HUES48 (cell line): ENCODE measurements around the gene FCN1.

Experiments used
- H3K27ac ChIP-seq: one replicate; pipeline ENCODE4 v1.7.0; 2013; ENCODE audit warnings: low read depth, low read length, inconsistent platforms
- H3K27me3 ChIP-seq: 2 replicates; pipeline ENCODE4 v1.6.1; 2013; ENCODE audit warnings: mild to moderate bottlenecking, low read length; ENCODE audit not compliant: control insufficient read depth, insufficient read depth
- H3K36me3 ChIP-seq: 2 replicates; pipeline ENCODE4 v1.6.1; 2013; ENCODE audit warnings: low read length; ENCODE audit not compliant: control insufficient read depth, insufficient read depth
- H3K4me1 ChIP-seq: 2 replicates; pipeline ENCODE4 v1.6.1; 2013; ENCODE audit warnings: mild to moderate bottlenecking, low read length; ENCODE audit not compliant: control insufficient read depth, insufficient read depth
- H3K4me3 ChIP-seq: 2 replicates; pipeline ENCODE4 v1.5.1; 2013; ENCODE audit warnings: mild to moderate bottlenecking, low read depth, low read length
- H3K9ac ChIP-seq: 2 replicates; pipeline ENCODE4 v1.6.1; 2013; ENCODE audit warnings: mild to moderate bottlenecking, low read depth, low read length, moderate library complexity
- H3K9me3 ChIP-seq: 2 replicates; pipeline ENCODE4 v1.6.1; 2013; ENCODE audit warnings: low read length; ENCODE audit not compliant: control insufficient read depth, insufficient read depth

Gene FCN1

GRCh38 chr9:134895097-134895496 is 22.6 kb downstream of the FCN1 start:
- Histone ChIP-seq H3K9me3 (no peaks in the 10 kb centered on the region; the same call in 1 of the 2 replicates), H3K4me3 (no peak overlapping the region), H3K4me1 (no peaks in the 10 kb centered on the region), H3K27me3 (no peaks in the 10 kb centered on the region), H3K9ac (no peak overlapping the region), H3K36me3 (no peaks in the 10 kb centered on the region), H3K27ac (no peak overlapping the region)

DNA sequence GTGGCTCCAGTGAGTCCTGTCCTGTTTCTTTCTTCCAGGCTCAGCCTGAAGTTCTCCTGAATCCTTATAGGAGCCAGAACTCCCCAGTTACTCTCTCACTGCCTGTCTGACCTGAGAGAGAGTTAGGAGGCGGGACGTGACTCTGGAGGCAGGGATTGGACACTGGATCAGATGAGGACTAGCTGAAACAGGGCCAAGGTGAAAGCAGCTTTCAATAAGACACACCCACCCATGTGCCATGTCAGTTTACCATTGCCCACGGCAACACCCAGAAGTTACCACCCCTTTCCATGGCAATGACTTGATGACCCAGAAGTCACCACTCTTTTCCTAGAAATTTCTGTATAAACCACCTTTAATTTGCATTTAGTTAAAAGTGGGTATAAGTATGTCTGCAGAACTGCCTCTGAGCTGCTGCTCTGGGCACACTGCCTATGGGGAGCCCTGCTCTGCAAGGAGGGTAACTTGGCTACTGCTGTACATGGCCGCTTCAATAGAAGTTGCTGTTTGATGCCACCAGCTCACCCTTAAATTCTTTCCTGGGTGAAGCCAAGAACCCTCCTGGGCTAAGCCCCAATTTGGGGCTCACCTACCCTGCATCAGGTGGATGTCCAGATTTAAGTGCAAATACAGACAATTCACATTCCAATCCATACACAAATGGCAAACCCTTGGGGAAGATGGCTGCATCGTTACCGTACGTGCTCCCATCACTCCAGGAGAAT is 23.4 kb downstream of the FCN1 start:
- no peak overlapping the region for H3K4me3 ChIP-seq
- H3K4me1 ChIP-seq, result no peaks in the 10 kb centered on the region
- H3K36me3 ChIP-seq, result no peaks in the 10 kb centered on the region
- no peaks in the 10 kb centered on the region; the same call in 1 of the 2 replicates for H3K9me3 ChIP-seq
- no peak overlapping the region for H3K9ac ChIP-seq
- no peaks in the 10 kb centered on the region for H3K27me3 ChIP-seq
- H3K27ac ChIP-seq, result no peak overlapping the region

- Histone ChIP-seq H3K4me3 (no peak overlapping the region), H3K9ac (no peak overlapping the region), H3K4me1 (no peaks in the 10 kb centered on the region), H3K27me3 (no peaks in the 10 kb centered on the region), H3K27ac (no peak overlapping the region), H3K9me3 (no peaks in the 10 kb centered on the region; the same call in 1 of the 2 replicates), H3K36me3 (no peaks in the 10 kb centered on the region)
Observed at GRCh38 chr9:134892820-134893420, 24.8 kb downstream of the FCN1 start.

GRCh38 chr9:134892221-134892620 is 25.5 kb downstream of the FCN1 start:
- no peaks in the 10 kb centered on the region for H3K27me3 ChIP-seq
- no peak overlapping the region for H3K4me3 ChIP-seq
- no peaks in the 10 kb centered on the region; the same call in 1 of the 2 replicates for H3K9me3 ChIP-seq
- H3K27ac ChIP-seq, result no peak overlapping the region
- H3K36me3 ChIP-seq, result no peaks in the 10 kb centered on the region
- no peaks in the 10 kb centered on the region for H3K4me1 ChIP-seq
- H3K9ac ChIP-seq, result no peak overlapping the region

DNA sequence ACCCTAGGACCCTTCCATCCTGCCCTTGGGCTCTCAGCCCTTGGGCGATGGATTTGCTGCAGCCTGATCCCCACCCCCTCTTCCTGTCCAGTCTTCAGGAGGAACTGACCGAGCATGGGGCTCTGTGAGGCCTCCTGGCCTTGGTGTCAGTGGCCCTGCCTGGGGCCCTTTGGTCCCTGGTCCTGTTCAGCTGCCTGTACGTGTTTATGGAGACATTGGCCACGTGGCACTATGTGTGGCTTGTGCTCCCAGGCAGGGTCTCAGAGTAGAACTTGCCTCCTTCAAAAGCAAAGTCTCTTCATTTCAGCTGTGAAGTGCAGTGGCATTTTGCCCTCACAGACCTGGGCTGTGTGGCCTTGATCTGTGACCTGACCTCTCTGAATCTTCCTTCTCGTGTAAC is 26.0 kb downstream of the FCN1 start:
- Histone ChIP-seq H3K36me3 (no peaks in the 10 kb centered on the region), H3K27ac (no peak overlapping the region), H3K4me3 (no peak overlapping the region), H3K9ac (no peak overlapping the region), H3K4me1 (no peaks in the 10 kb centered on the region), H3K27me3 (no peaks in the 10 kb centered on the region), H3K9me3 (no peaks in the 10 kb centered on the region; the same call in 1 of the 2 replicates)

DNA sequence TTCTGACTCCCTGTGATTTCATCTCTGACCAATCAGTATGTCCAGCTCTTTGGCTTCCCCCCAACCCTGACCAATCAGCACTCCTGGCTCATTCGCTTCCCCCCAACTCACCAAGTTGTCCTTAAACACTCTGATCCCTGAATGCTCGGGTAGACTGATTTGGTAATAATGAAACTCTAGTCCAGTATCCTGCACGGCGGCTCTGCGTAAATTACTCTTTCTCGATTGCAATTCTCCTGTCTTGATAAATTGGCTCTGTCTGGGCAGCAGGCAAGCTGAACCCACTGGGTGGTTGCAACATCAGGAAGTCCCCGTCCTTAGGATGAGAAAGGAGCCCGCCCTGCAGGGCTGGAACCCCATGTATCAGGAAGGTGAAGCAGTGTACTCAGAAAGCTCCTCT is 26.7 kb downstream of the FCN1 start:
- no peaks in the 10 kb centered on the region; the same call in 1 of the 2 replicates for H3K9me3 ChIP-seq
- H3K36me3 ChIP-seq, result no peaks in the 10 kb centered on the region
- H3K9ac ChIP-seq, result no peak overlapping the region
- H3K4me1 ChIP-seq, result no peaks in the 10 kb centered on the region
- H3K27me3 ChIP-seq, result no peaks in the 10 kb centered on the region
- no peak overlapping the region for H3K27ac ChIP-seq
- H3K4me3 ChIP-seq, result no peak overlapping the region

DNA sequence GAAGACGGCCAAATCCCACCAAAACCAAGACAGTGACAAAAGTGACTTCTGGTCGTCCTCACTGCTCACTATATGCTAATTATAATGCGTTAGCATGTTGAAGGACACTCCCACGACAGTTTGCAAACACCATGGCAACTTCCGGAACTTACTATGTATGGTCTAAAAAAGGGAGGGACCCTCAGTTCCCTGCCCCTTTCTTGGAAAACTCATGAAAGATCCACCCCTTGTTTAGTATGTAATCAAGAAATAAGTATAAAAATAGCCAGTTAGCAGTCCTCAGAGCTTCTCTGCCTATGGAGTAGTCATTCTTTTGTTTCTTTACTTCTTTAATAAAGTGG is 27.6 kb downstream of the FCN1 start:
- Histone ChIP-seq H3K4me3 (no peak overlapping the region), H3K27ac (no peak overlapping the region), H3K27me3 (no peaks in the 10 kb centered on the region), H3K36me3 (no peaks in the 10 kb centered on the region), H3K9ac (no peak overlapping the region), H3K9me3 (no peaks in the 10 kb centered on the region; the same call in 1 of the 2 replicates), H3K4me1 (no peaks in the 10 kb centered on the region)

GRCh38 chr9:134889386-134890154 is 28.1 kb downstream of the FCN1 start:
- Histone ChIP-seq H3K36me3 (no peaks in the 10 kb centered on the region), H3K27ac (no peak overlapping the region), H3K9ac (no peak overlapping the region), H3K27me3 (no peaks in the 10 kb centered on the region), H3K9me3 (no peaks in the 10 kb centered on the region; the same call in 1 of the 2 replicates), H3K4me3 (no peak overlapping the region), H3K4me1 (no peaks in the 10 kb centered on the region)

- Histone ChIP-seq H3K4me3 (no peak overlapping the region), H3K36me3 (no peaks in the 10 kb centered on the region), H3K9ac (no peak overlapping the region), H3K4me1 (no peaks in the 10 kb centered on the region), H3K9me3 (no peaks in the 10 kb centered on the region; the same call in 1 of the 2 replicates), H3K27me3 (no peaks in the 10 kb centered on the region), H3K27ac (no peak overlapping the region)
Observed at GRCh38 chr9:134888603-134889190, 29.0 kb downstream of the FCN1 start.

DNA sequence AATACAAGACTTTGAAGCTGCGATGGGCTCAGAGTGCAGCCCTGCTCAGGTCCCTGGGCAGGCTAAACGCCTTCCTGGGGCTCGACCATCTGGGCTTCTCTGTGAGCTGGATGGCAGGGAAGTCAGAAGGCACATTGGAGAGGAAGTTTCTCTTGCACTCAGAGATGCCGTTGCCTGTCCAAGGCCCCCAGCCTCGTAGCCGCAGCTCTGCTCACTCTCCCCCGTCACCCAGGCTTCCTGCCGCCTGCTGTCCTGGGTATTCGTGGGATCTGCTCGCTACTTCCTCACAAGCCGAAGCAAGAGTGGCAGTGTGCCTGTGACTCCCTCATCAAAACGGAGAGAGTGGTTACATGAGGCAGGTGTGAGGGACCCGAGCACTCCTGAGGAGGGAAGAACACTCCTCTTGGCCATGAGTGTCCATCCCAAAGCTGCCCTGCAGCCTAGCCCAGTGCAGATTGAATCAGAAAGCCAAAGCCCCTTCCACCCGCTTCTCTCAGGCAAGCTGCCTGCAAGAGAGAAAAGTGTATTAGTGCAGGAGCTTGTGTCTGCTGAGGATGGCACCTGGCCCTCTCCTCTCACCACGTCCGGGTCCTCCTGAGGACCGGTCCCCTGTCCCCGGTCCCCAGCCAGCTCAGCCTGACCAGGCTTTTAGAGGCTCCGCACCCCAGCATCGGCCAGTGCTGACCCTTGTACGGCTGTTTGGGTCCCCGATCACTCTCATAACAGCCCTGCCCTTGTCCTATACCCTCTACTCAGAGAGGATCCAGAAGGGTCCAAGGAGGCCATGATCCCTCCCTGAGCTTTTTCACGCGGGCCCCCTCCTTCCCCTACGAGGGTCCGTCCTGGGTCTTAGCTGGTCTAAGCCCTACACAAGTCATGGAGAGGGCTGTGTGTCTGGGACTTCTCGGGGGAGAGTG is 29.8 kb downstream of the FCN1 start:
- no peak overlapping the region for H3K27ac ChIP-seq
- no peaks in the 10 kb centered on the region for H3K9me3 ChIP-seq
- H3K4me3 ChIP-seq, result no peak overlapping the region
- H3K9ac ChIP-seq, result no peak overlapping the region
- H3K36me3 ChIP-seq, result no peaks in the 10 kb centered on the region
- H3K27me3 ChIP-seq, result no peaks in the 10 kb centered on the region
- no peaks in the 10 kb centered on the region for H3K4me1 ChIP-seq
